RWPE2 (cell line): ENCODE data around the gene ZNF502.
"Not testable (repeated sequence)": the region's sequence is repeated elsewhere in the genome, so short reads cannot be mapped to it uniquely, and the experiment has no call there.

Source experiments
- ATAC-seq: fragments of 200-7000 bp; cut with Tn5 transposase; 3 replicates; pipeline ENCODE4 v1.9.1; 2021; ENCODE audit warnings: low read depth
- DNase-seq: peaks from one replicate; pipeline ENCODE4 v3.0.0-alpha.2; 2020; ENCODE audit warnings: low spot score
- H3K27ac ChIP-seq: fragments of 450-650 bp; 2 replicates; pipeline ENCODE4 v1.5.1; 2017; ENCODE audit warnings: mild to moderate bottlenecking; ENCODE audit not compliant: poor library complexity, severe bottlenecking
- H3K27me3 ChIP-seq: fragments of 250-450 bp; sonication (Bioruptor Pico); 2 replicates; pipeline ENCODE4 v1.5.1; 2021; ENCODE audit warnings: mild to moderate bottlenecking, moderate library complexity; ENCODE audit not compliant: insufficient read depth, poor library complexity, severe bottlenecking
- H3K36me3 ChIP-seq: fragments of 250-450 bp; sonication (Bioruptor Pico); 2 replicates; pipeline ENCODE4 v1.5.1; 2020; ENCODE audit warnings: low read depth, mild to moderate bottlenecking, moderate library complexity
- H3K4me1 ChIP-seq: fragments of 250-450 bp; sonication (Bioruptor Pico); 2 replicates; pipeline ENCODE4 v1.5.1; 2021; ENCODE audit warnings: mild to moderate bottlenecking, moderate library complexity; ENCODE audit not compliant: insufficient read depth, poor library complexity, severe bottlenecking
- H3K4me3 ChIP-seq: fragments of 250-450 bp; sonication (Bioruptor Pico); 2 replicates; pipeline ENCODE4 v1.5.1; 2021; ENCODE audit warnings: mild to moderate bottlenecking, moderate library complexity; ENCODE audit not compliant: severe bottlenecking
- H3K9me3 ChIP-seq: fragments of 250-450 bp; sonication (Bioruptor Pico); 2 replicates; pipeline ENCODE4 v1.5.1; 2021; ENCODE audit warnings: mild to moderate bottlenecking, moderate library complexity; ENCODE audit not compliant: severe bottlenecking
- TF ChIP-seq, protein P1 (sequence below): fragments of 450-650 bp; IDR thresholded peaks from one replicate; pipeline ENCODE4 v1.5.1; 2017; ENCODE audit warnings: mild to moderate bottlenecking, moderate library complexity; ENCODE audit not compliant: poor library complexity, severe bottlenecking

ZNF502 gene

DNA sequence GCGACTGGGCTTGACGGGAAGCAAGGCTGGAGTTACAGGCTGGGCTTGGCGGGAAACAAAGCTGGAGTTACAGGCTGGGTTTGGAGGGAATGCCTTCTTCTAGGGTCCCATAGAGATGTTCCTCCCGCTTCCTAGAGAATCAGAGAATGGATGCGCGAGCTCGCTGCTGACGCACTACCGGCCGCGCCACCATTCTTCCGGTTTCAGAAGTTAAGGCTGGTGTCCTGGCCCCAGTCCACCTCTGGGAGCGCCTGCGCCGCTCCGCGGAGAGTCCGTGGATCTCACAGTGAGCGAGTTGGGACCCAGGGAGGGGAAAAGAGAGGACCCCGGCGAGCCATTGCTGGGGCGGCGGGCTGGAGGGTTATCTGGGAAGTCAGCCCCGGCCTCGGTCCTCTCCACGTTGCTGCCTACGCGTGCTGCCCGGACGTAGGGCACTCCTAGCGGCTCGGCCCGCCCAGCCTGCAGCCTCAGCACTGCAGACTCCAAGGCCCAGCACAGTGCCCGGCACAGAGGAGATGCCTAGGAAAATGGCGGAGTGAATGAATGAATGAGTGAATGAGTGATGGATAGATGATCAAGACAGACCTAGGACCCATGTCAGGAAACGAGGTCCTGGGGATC is at the start of gene ZNF502:
Gene ZNF502 (plus strand): TSS at position 206 of the 621 bp plus-strand sequence. CDS start 7,602 bp downstream, outside the sequence.
- H3K36me3 ChIP-seq = peaks cover 12% of the 10 kb centered on the region
- H3K4me1 ChIP-seq = no peaks in the 10 kb centered on the region
- H3K27me3 ChIP-seq = no peaks in the 10 kb centered on the region
- H3K9me3 ChIP-seq = peaks cover 11% of the 10 kb centered on the region
- H3K4me3 ChIP-seq = peak within 1 kb of the TSS; percentile 64
- peak within 1 kb of the TSS; percentile 5 for H3K27ac ChIP-seq
- DNase-seq (peak; percentile 72), ATAC-seq (peak; percentile 95)
- TF ChIP-seq, protein P1, sequence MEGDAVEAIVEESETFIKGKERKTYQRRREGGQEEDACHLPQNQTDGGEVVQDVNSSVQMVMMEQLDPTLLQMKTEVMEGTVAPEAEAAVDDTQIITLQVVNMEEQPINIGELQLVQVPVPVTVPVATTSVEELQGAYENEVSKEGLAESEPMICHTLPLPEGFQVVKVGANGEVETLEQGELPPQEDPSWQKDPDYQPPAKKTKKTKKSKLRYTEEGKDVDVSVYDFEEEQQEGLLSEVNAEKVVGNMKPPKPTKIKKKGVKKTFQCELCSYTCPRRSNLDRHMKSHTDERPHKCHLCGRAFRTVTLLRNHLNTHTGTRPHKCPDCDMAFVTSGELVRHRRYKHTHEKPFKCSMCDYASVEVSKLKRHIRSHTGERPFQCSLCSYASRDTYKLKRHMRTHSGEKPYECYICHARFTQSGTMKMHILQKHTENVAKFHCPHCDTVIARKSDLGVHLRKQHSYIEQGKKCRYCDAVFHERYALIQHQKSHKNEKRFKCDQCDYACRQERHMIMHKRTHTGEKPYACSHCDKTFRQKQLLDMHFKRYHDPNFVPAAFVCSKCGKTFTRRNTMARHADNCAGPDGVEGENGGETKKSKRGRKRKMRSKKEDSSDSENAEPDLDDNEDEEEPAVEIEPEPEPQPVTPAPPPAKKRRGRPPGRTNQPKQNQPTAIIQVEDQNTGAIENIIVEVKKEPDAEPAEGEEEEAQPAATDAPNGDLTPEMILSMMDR = peak; percentile 30

DNA sequence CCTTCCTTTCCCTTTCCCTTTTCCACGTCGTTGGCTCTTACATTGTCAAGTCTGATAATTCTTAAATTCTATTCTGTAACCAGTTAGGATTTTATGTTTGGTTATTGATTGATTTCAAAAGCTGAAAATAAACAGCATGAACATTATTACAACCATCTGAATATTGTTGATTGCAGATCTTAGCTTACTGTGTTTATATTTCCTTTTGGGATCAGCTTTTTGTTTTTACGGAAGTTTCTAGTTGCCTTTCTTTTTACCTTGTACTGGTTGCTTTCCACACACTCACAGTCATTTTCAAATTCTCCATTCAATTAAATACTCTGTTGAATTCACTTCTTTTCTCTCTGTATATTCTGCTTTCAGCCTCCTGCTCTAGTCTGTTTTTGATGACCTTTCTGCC is 47.3 kb upstream of the ZNF502 start:
- TF ChIP-seq, protein P1 = no peak
- Histone ChIP-seq H3K36me3 (peaks cover 18% of the 10 kb centered on the region), H3K4me3 (no peak overlapping the region), H3K4me1 (peaks cover 10% of the 10 kb centered on the region), H3K9me3 (no peaks in the 10 kb centered on the region), H3K27ac (no peak overlapping the region), H3K27me3 (no peaks in the 10 kb centered on the region)
- DNase-seq (no peak), ATAC-seq (no peak)

DNA sequence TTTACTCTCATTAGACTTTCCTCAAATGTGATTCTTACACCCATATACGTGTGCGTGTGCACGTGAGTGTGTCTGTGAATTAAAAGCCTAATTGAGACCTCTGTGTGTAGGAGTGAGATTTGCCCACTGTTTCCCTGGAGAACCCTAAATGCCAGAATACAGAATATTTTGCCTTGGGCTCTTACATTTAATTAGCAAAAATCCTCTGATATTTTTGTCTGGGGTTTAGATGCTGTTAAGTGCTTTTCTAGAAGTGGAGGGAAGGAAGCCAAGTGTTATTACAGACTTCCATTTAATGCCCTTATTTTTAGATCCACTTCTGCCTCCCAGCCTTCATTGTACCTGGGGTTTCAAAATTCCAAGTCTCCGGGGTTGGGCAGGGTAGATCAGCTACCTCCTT is 46.1 kb upstream of the ZNF502 start:
- Histone ChIP-seq H3K4me1 (peaks cover 10% of the 10 kb centered on the region), H3K27me3 (no peaks in the 10 kb centered on the region), H3K27ac (peak overlapping the region; percentile 44), H3K36me3 (peaks cover 6% of the 10 kb centered on the region), H3K9me3 (no peaks in the 10 kb centered on the region), H3K4me3 (no peak overlapping the region)
- TF ChIP-seq, protein P1 = no peak
- DNase-seq (no peak), ATAC-seq (no peak)

DNA sequence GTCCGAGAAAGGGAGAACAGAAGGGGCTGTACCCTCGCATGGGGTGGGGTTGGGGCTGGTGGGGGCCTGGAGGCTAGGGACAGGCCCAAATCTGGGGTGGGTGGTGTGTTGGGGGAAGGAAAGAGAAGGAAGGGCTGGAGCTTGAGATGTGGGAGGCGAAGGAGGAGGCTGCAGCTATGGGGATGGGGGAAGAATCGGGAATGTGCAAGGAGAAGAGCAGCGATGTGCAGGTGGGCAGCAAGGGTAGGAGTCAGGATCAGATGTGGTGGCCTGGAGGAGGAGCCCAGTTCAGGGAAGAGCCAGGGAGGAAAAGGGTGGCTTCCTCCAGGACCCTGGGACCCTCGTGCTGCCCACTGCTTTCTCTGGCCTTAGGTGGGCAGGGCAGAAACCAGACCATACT is 42.7 kb upstream of the ZNF502 start:
- Histone ChIP-seq H3K9me3 (no peaks in the 10 kb centered on the region), H3K4me3 (no peak overlapping the region), H3K36me3 (0 out of 2 replicates have a peak, but pooled peaks cover 3% of the 10 kb centered on the region), H3K4me1 (peaks cover 10% of the 10 kb centered on the region), H3K27me3 (no peaks in the 10 kb centered on the region), H3K27ac (no peak overlapping the region)
- ATAC-seq (no peak), DNase-seq (no peak)
- TF ChIP-seq, protein P1 = no peak

DNA sequence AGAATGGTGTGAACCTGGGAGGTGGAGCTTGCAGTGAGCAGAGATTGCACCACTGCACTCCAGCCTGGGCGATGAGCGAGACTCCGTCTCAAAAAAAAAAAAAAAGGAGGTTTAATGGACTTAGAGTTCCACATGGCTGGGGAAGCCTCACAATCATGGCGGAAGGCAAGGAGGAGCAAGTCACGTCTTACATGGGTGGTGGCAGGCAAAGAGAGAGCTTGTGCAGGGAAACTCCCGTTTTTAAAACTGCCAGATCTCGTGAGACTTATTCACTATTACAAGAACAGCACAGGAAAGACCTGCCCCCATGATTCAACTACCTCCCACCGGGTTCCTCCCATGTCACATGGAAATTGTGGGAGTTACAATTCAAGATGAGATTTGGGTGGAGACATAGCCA is 39.0 kb upstream of the ZNF502 start:
- H3K4me1 ChIP-seq, H3K4me3 ChIP-seq, H3K9me3 ChIP-seq, DNase-seq, H3K27ac ChIP-seq, ATAC-seq, H3K36me3 ChIP-seq, H3K27me3 ChIP-seq: not testable (repeated sequence)
